Endodermal cell (in vitro differentiated cells): ENCODE data around the gene ST3GAL6. TPM values are rescaled to one million over a fixed set of nuclear protein-coding genes. Genes with fewer than 3 reads are reported as not detected.

ENCODE experiments used
- DNase-seq: peaks from one replicate; pipeline ENCODE4 v3.0.0-alpha.2; 2017
- H3K27ac ChIP-seq: 2 replicates; pipeline ENCODE4 v1.5.1; 2013; ENCODE audit warnings: mild to moderate bottlenecking, low read depth, low read length, moderate library complexity
- H3K27me3 ChIP-seq: 2 replicates; pipeline ENCODE4 v1.6.1; 2013; ENCODE audit warnings: mild to moderate bottlenecking, low read length, moderate library complexity; ENCODE audit not compliant: insufficient read depth, control insufficient read depth, poor library complexity, severe bottlenecking
- H3K36me3 ChIP-seq: 2 replicates; pipeline ENCODE4 v1.7.0; 2013; ENCODE audit warnings: mild to moderate bottlenecking, low read length, moderate library complexity; ENCODE audit not compliant: control insufficient read depth, insufficient read depth
- H3K4me1 ChIP-seq: one replicate; pipeline ENCODE4 v1.7.0; 2013; ENCODE audit warnings: low read length; ENCODE audit not compliant: control insufficient read depth, insufficient read depth
- H3K4me3 ChIP-seq: 2 replicates; pipeline ENCODE4 v1.5.1; 2013; ENCODE audit warnings: mild to moderate bottlenecking, low read length, moderate library complexity
- H3K9ac ChIP-seq: 2 replicates; pipeline ENCODE4 v1.6.1; 2013; ENCODE audit warnings: mild to moderate bottlenecking, low read length, moderate library complexity; ENCODE audit not compliant: poor library complexity, severe bottlenecking; ENCODE audit errors: extremely low read depth
- H3K9me3 ChIP-seq: 2 replicates; pipeline ENCODE4 v1.6.1; 2013; ENCODE audit warnings: mild to moderate bottlenecking, low read length, moderate library complexity; ENCODE audit not compliant: control insufficient read depth
- H3K27ac Mint-ChIP-seq: 2 replicates; pipeline ENCODE4 v1.8.0; 2020; ENCODE audit warnings: mixed read lengths
- H3K27me3 Mint-ChIP-seq: 2 replicates; pipeline ENCODE4 v1.8.0; 2021; ENCODE audit warnings: mild to moderate bottlenecking, mixed read lengths; ENCODE audit not compliant: insufficient read depth
- H3K36me3 Mint-ChIP-seq: 2 replicates; pipeline ENCODE4 v1.8.0; 2020; ENCODE audit warnings: low read depth, mixed read lengths
- H3K4me1 Mint-ChIP-seq: 2 replicates; pipeline ENCODE4 v1.8.0; 2020; ENCODE audit warnings: mixed read lengths
- H3K4me3 Mint-ChIP-seq: 2 replicates; pipeline ENCODE4 v1.8.0; 2020; ENCODE audit warnings: mild to moderate bottlenecking, moderate library complexity, mixed read lengths
- H3K9me3 Mint-ChIP-seq: 2 replicates; pipeline ENCODE4 v1.8.0; 2020; ENCODE audit warnings: mild to moderate bottlenecking, mixed read lengths
- WGBS, 2 experiments: methylation state at CpG; one replicate each; pipeline versions ENCODE4 v1.1.5 to v1.1.7; 2013; ENCODE audit warnings: missing lambda C conversion rate in 2 of 2, mixed read lengths in 1 of 2; ENCODE audit not compliant: insufficient coverage in 1 of 2, insufficient read length in 1 of 2; 5-methylcytosine and 5-hydroxymethylcytosine counted together
- total RNA-seq, 2 donors: library from RNA; stranded (reverse); fragmentation: NEBNext Ultra II Directional in 1 of 2; extraction: Animal tissue kit (Norgen Biotek cat#: 25700) in 1 of 2; gene quantifications; 2 replicates in 1 of 2; 3 replicates in 1 of 2; pipeline ENCODE4 v1.2.1, GENCODE V29; 2021
- TF ChIP-seq, protein P1 (sequence below): fragments of 200-600 bp; sonication (generic); conservative IDR thresholded peaks from 2 replicates; pipeline ENCODE4 v1.5.0; 2021; ENCODE audit warnings: antibody characterized with exemption, mild to moderate bottlenecking

The ST3GAL6 gene
- total RNA-seq, 2 donors from 2014 or later: 8.1 to 9.9 TPM

DNA sequence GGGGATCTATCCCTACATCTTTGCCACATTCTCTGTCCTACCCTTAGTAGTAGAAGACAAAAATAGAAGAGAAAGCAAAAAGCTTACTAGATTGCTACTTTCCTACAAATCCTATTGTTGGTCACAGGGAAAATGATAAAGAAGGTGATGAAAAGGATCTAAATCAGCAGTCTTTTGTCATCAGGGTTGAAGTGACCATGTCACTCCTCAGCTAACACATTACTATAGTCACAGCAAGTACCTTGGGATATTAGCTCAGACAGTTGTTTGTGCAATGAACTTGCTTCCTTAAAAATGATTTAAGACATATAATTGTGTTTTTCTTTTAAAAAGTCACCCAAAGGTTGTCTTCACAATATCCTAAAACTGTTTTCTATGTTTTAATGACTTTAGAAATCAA, 6.3 kb downstream of the ST3GAL6 start:
- TF ChIP-seq, protein P1, sequence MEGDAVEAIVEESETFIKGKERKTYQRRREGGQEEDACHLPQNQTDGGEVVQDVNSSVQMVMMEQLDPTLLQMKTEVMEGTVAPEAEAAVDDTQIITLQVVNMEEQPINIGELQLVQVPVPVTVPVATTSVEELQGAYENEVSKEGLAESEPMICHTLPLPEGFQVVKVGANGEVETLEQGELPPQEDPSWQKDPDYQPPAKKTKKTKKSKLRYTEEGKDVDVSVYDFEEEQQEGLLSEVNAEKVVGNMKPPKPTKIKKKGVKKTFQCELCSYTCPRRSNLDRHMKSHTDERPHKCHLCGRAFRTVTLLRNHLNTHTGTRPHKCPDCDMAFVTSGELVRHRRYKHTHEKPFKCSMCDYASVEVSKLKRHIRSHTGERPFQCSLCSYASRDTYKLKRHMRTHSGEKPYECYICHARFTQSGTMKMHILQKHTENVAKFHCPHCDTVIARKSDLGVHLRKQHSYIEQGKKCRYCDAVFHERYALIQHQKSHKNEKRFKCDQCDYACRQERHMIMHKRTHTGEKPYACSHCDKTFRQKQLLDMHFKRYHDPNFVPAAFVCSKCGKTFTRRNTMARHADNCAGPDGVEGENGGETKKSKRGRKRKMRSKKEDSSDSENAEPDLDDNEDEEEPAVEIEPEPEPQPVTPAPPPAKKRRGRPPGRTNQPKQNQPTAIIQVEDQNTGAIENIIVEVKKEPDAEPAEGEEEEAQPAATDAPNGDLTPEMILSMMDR: no peak
- H3K9me3 ChIP-seq: no peaks in the 10 kb centered on the region
- no peak for DNase-seq
- H3K9ac ChIP-seq: no peak overlapping the region
- no peaks in the 10 kb centered on the region for H3K9me3 Mint-ChIP-seq
- no peaks in the 10 kb centered on the region for H3K36me3 ChIP-seq
- H3K27ac Mint-ChIP-seq: no peak overlapping the region
- no peak overlapping the region for H3K27ac ChIP-seq
- H3K27me3 ChIP-seq: peaks cover 63% of the 10 kb centered on the region
- no peaks in the 10 kb centered on the region for H3K4me1 ChIP-seq
- H3K27me3 Mint-ChIP-seq: peaks cover 54% of the 10 kb centered on the region
- H3K36me3 Mint-ChIP-seq: no peaks in the 10 kb centered on the region
- H3K4me3 ChIP-seq: no peak overlapping the region
- H3K4me3 Mint-ChIP-seq: no peak overlapping the region
- peaks cover 8% of the 10 kb centered on the region for H3K4me1 Mint-ChIP-seq

DNA sequence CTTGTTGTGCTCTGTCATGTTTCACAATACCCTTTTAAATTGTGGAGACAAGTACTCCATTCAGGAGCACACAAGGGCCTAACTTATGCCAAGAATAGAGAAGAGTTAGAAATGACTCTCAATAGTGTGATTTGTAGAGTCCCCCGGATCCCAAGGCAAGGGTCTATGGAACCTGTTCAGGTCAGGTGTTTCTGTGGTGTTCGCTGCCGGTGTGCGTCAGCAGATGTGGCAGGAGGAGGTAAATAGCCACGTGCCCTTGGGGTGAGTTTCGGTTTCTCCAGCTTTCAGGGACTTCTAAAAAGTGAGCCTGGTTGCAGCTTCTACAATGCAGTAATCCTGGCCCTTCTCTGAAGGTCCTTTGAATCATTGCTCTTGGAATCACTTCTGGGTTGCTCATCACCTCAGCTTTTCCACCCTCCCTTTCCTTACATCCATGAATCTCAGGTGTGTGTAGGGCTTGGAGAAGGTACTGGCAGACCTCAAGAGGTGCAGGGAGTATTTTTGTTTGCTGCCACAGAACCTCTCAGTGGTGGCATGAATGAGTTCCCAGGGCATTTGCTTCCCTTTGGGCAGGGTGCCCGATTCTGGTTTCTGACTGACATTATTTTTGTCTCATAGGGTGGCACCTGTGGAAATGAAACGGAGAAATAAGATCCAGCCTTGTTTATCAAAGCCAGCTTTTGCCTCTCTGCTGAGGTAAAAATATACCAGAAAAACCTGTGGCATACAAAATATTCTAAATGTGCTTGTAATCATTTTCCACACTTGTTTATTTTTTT, 7.3 kb downstream of the ST3GAL6 start:
- TF ChIP-seq, protein P1: no peak
- Mint-ChIP-seq H3K27ac (no peak overlapping the region), H3K36me3 (no peaks in the 10 kb centered on the region), H3K4me1 (no peaks in the 10 kb centered on the region), H3K4me3 (no peak overlapping the region), H3K9me3 (no peaks in the 10 kb centered on the region), H3K27me3 (peaks cover 44% of the 10 kb centered on the region)
- WGBS, 2 experiments: 93 to 97% methylated on average over 5 to 8 of the region's 8 CpGs
- Histone ChIP-seq H3K9ac (no peak overlapping the region), H3K9me3 (no peaks in the 10 kb centered on the region), H3K4me1 (no peaks in the 10 kb centered on the region), H3K4me3 (no peak overlapping the region), H3K36me3 (no peaks in the 10 kb centered on the region), H3K27me3 (peaks cover 55% of the 10 kb centered on the region), H3K27ac (no peak overlapping the region)
- no peak for DNase-seq

DNA sequence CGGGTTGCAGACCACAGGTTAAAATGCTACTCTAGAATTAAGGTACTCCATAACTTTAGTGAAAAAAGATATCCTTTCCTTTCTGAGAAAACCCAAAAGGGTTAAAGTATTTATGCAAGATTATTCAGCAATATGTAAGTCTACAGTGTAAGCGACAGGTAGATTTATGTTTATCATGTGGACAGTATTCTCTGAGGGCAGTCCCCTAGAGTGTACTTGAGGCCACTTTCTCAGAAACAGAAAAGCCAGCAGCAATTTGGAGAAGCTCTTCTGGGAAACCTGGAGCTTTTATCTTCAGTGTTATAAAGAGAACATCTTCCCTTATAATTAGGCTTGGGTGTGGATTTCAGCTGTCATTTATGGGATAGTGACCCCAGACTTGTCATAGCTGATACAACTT, 8.9 kb downstream of the ST3GAL6 start:
- 88 to 100% methylated on average over 1 to 2 of the region's 2 CpGs for WGBS, 2 experiments
- Histone ChIP-seq H3K4me3 (no peak overlapping the region), H3K9ac (no peak overlapping the region), H3K36me3 (no peaks in the 10 kb centered on the region), H3K27me3 (peaks cover 47% of the 10 kb centered on the region), H3K9me3 (no peaks in the 10 kb centered on the region), H3K27ac (no peak overlapping the region), H3K4me1 (no peaks in the 10 kb centered on the region)
- TF ChIP-seq, protein P1: no peak
- H3K4me3 Mint-ChIP-seq: no peak overlapping the region
- H3K4me1 Mint-ChIP-seq: no peaks in the 10 kb centered on the region
- H3K36me3 Mint-ChIP-seq: no peaks in the 10 kb centered on the region
- no peak for DNase-seq
- no peak overlapping the region for H3K27ac Mint-ChIP-seq
- H3K27me3 Mint-ChIP-seq: peaks cover 31% of the 10 kb centered on the region
- H3K9me3 Mint-ChIP-seq: no peaks in the 10 kb centered on the region
